T47D (cell line): Measurements from ENCODE around the gene C6orf118.

Experiments used
- DNase-seq, 2 experiments: peaks; one replicate each; pipeline versions ENCODE4 v3.0.0 to v3.0.0-alpha.2; 2011 to 2012; ENCODE audit warnings: low read depth in 1 of 2, low spot score in 1 of 2
- JUND ChIP-seq: IDR thresholded peaks from 2 replicates; pipeline ENCODE4 v1.6.1; 2012; ENCODE audit warnings: low read depth
- in situ Hi-C: cut with HindIII; loops from 2 replicates; pipeline ENCODE4 v1.10.0; 2016; ENCODE audit warnings: low sequenced_read_pairs, low pct_unique_long_range_greater_than_20kb

C6orf118 gene

DNA sequence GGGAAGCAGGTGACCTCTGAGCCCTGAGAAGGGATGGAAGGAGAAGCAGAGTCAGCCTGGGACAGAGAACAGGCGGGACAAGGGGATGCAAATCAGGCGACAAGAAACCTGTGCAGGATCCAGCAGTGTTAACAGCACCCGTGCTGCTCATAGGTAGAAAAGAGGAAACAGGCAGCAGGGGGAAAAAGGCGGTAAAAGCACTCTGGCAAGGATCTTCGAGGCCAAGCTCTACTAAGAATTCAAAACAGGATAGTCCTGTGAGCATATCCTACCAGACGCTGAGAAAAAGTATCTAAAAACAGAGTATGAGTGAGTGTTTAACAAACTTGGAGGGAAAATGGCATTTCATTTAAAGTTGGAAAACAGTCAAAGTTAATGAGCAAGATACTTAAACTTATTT is 16.7 kb downstream of the C6orf118 start:
- TF ChIP-seq JUND = no peak
- no peak for DNase-seq
- in situ Hi-C loops = no loop called here

GRCh38 chr6:165274611-165275010 is 34.8 kb downstream of the C6orf118 start:
- in situ Hi-C loops = no loop called here
- no peak for DNase-seq
- no peak for TF ChIP-seq JUND

- TF ChIP-seq JUND = no peak
- no peak for DNase-seq
- in situ Hi-C loops = no loop called here
These were observed 36.8 kb downstream of the C6orf118 start for GRCh38 chr6:165272585-165272984.

DNA sequence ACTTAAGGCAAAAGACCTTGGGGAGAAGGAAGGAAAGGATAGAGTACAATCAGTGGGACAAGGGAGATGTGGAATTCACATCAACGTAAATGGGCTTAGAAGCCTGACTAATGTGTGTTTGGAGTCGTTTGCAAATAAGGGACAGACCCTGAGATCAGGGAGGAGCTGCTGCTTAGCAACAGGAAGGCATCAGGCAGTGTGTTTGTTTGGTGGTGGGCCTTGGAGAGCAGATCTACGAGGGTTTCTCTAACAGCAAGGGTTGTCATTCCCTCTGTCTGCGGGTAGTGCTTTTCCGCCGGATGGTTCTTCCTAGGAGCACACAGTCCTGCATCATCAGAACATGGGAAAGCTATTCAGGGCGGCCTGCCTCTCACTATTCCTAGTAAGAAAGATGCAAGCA is 40.4 kb downstream of the C6orf118 start:
- in situ Hi-C loops = no loop called here
- no peak for TF ChIP-seq JUND
- DNase-seq = no peak

- no peak for DNase-seq
- in situ Hi-C loops = no loop called here
- no peak for TF ChIP-seq JUND
These were observed 42.8 kb downstream of the C6orf118 start for GRCh38 chr6:165266621-165267020.

- in situ Hi-C loops = no loop called here
- TF ChIP-seq JUND = no peak
- no peak for DNase-seq
These were observed 43.2 kb downstream of the C6orf118 start for GRCh38 chr6:165266191-165266590.

- in situ Hi-C loops = no loop called here
- DNase-seq = no peak
- no peak for TF ChIP-seq JUND
These were observed 48.9 kb downstream of the C6orf118 start for GRCh38 chr6:165260462-165260861.

GRCh38 chr6:165249808-165250207 is 59.6 kb downstream of the C6orf118 start:
- in situ Hi-C loops = no loop called here
- DNase-seq = no peak
- no peak for TF ChIP-seq JUND

- no peak for DNase-seq
- in situ Hi-C loops = no loop called here
- TF ChIP-seq JUND = no peak
These were observed 63.7 kb downstream of the C6orf118 start for GRCh38 chr6:165245701-165246100.

DNA sequence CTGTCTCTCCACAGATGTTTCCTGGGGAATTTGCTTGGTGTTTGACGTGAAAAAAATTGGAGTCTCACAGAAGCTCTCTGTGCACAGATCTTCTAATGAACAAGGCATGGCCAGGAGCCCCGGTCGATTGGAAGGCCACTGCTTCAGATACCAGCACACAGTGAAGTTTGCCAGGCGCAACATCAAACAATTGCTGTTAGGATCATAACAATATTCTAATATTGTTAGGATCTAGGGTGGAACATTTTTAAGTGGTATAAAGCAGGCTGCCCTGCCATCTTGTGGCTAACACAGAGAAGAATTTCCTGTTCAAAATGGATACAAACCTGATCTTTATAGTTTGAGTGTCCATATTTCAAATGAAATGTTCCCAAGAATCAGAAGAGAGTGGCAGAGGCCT is 64.1 kb downstream of the C6orf118 start:
- in situ Hi-C loops = no loop called here
- no peak for TF ChIP-seq JUND
- peak in 1 of 2 experiments; percentile 3 for DNase-seq

DNA sequence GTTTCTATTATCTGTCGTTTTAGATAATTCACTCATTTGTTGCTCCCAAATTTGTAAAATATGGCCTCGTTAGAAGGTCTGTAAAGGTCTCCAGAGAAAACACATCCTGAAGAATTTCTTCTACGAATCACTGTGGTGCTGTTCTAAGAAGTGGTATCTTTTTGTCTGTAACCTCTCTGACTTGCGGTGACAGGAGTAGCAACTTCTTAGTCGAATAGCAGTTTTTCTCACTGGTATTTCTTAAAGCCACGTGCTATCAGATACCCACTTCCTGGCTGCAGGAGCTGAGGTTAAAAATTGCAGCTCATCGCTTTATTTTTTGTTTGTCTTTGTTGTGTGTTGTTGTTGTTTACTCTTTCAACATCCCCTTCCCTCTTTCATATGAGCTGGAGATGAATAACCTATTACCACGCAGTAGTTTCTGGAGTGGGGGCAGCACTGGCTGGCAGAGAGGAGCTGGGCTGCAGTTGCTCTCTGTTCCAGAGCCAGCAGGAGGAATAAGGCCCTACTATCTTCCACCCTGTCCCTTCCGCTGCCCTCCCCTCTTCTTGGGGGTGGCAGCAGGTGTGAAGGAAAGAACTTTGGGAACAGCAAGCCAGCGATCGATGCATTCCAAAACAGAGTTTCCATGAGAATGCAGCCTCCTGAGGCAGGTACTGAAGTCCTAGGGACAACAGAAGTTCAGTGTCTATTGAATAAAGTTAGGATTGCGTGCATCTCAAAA is 64.7 kb downstream of the C6orf118 start:
- in situ Hi-C loops = no loop called here
- DNase-seq = no peak
- TF ChIP-seq JUND = no peak

DNA sequence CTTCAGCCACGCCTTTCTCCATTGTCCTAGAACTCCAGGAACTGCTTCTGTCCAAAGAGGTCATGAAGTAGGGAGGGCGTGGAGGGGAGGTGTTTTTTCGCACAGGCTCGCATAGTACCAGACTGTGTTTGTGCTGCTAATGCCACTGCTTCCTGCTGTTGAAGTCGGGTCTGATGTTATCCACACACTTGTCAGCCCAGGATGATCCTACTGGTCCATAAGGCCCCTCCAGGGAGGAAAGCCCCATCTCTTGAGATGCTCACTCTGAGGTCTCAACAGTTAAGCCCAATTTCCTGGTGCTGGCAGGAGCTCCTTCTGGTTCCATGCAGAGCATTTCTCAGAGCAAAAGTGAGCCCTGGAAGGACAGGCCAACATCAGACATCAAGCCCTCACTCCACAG is 65.6 kb downstream of the C6orf118 start:
- TF ChIP-seq JUND = no peak
- no peak for DNase-seq
- in situ Hi-C loops = no loop called here

DNA sequence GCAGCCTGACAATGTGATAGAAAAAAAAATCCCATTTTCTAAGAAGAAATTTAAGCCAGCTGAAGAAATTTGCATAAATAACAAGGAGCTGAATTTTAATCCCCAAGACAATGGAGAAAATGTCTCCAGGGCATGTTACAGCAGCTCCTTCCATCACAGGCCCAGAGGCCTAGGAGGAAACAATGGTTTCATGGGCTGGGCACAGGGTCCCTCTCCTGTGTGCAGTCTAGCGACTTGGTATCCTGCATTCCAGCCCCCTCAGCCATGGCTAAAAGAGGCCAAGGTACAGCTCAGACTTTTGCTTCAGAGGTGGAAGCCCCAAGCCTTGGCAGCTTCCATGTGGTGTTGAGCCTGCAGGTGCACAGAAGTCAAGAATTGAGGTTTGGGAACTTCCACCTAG is 73.1 kb downstream of the C6orf118 start:
- in situ Hi-C loops = no loop called here
- TF ChIP-seq JUND = no peak
- DNase-seq = no peak

GRCh38 chr6:165232731-165233488 is 76.5 kb downstream of the C6orf118 start:
- no peak for TF ChIP-seq JUND
- in situ Hi-C loops = no loop called here
- no peak for DNase-seq
